ENCODE measurements around the gene AOPEP.
"Not testable (repeated sequence)": the region's sequence is repeated elsewhere in the genome, so short reads cannot be mapped to it uniquely, and the experiment has no call there.

AOPEP gene

GRCh38 chr9:94870793-94871558 lies 144.5 kb downstream of the AOPEP start:
- no peak for DNase-seq (ENCODE audit: low read depth)

DNA sequence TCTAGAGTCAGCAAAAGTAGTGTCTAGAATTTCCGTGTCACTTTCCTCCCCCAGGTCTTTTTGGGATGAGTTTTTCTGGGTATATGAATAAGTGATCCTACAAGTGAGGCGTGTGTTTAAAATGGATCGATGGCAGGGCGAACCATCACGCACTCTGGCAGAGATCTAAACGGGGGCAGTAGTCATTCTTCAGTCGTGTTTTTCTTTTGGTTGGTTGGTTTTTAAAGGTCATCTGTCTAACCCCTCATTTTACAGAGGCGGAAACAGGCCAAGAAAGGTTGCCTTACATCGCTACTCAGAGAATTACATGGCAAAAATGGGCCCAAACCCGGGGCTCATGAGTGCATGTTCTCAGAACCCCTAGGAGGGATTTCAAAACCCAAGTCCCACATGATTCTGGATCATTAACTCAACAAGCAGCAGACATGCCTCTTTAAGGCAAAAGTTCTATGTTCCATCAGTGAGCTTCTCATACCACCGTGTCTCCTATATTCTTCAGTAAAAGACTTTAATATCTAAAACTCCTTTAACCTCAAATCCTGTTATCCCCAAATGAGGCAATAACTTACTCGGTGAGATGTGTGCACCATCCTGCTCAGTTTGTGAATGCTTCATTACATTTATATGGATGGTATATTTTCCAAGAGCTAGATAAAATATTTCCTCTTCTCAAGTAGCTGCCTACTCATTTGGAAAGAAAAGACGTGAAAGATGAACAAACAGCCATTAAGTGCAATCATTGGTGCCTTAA lies 145.8 kb downstream of the AOPEP start:
- no peak for DNase-seq (ENCODE audit: low read depth)

- DNase-seq (ENCODE audit: low read depth): no peak
Observed at GRCh38 chr9:94872891-94873511, 146.5 kb downstream of the AOPEP start.

DNA sequence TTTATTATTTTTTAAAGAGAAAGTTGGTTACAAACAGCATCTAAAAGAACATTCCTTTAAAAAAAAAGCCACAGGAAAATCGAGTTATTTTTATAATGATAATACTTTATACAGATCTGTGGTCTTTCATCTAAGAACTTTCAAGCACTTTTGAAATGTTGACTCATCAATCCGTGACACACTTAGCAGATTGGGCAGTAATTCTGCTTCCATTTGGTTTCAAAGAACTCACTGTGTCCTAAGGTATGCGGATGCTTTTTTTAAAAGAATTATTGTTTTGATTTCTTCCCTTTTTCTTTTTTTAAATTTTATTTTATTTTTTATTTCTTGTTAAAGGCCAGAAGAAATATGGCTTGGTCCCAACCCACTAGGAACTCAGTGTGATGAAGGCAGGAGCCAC lies 147.8 kb downstream of the AOPEP start:
- DNase-seq (ENCODE audit: low read depth): no peak

DNA sequence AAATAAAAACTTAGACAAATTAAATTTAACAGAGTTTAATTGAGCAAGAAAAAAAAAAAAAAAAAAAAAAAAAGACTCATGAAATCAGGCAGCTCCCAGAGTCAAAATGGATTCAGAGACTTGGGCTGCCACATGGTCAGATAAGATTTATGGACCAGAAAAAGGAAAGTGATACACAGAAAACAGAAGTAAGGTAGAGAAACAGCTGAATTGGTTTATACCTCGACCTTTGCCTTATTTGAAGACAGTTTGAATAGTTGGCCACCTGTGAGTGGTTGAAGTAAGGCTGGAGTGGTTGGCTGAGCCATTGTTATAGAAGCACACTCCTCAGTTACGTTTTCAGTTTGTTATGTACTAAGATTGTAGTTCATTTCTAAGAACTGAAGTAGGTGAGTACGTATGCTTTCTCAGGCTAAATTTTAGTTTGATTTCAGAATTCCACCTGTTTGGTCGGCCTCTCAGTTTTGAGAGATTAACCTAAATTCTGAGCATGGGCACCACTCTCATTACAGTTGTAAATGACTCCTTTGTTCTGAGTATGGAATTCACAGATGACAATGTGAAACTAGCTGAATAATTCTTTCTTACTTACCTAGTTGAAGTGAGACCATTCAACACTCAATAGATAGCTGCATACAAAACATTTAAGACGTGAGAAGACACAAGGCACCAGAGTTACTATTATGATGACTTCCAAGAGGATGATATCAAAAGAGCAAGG lies 149.0 kb downstream of the AOPEP start:
- DNase-seq (ENCODE audit: low read depth): no peak

GRCh38 chr9:94878804-94879203 lies 152.3 kb downstream of the AOPEP start:
- DNase-seq (ENCODE audit: low read depth): not testable (repeated sequence)

- no peak for DNase-seq (ENCODE audit: low read depth)
Observed at GRCh38 chr9:94879230-94879629, 152.7 kb downstream of the AOPEP start.

- no peak for DNase-seq (ENCODE audit: low read depth)
Observed at GRCh38 chr9:94881023-94881422, 154.5 kb downstream of the AOPEP start.

DNA sequence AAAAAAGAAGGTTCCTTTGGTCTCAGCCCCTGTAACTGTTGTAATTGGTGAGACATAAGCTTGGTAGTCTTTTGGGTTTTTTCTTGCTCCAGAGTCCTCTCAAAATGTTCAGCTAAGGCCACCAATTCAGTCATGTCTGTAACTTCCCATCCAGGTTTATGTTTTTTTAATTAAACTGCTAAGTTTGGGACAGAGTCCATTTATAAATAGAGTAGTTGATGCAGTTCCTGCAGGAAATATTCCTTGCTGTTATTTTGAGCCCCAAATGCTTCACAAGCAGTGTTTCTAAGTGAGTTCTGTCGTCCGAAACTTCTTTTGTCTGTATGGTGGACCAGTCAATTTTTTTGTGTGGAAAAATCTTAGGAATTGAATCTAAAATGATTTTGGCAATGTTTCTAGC lies 155.0 kb downstream of the AOPEP start:
- no peak for DNase-seq (ENCODE audit: low read depth)

- no peak for DNase-seq (ENCODE audit: low read depth)
Observed at GRCh38 chr9:94881940-94882339, 155.4 kb downstream of the AOPEP start.

DNA sequence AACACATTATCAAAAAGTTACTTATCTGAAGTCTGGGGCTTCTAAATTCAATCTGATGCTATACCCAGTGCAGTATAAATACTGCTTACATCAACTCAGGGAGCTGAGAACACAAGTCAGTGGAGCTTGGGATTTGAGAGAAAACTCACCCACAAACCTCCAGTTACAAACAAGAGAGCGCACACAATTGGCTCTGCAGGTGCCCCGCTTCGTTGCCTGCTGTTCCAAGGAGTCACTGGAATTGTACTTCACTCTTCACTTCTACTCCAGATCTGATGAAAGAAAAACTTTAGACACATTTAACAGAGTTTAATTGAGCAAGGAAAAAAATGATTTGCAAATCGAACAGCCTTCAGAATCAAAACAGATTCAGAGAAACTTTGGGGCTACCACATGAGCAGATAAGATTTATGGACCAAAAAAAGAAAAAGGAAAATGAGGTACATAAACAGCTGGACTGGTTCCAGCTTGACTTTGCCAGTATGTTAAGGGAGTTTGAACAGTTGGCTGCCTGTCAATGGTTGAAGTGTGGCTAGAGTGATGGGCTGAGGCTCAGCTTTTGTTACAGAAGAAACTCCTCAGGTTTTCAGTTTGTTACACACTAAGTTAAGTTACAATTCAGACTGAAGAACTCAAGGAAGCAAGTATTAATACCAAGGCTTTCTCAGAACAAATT lies 156.6 kb downstream of the AOPEP start:
- DNase-seq (ENCODE audit: low read depth): no peak

- no peak for DNase-seq (ENCODE audit: low read depth)
Observed at GRCh38 chr9:94885854-94886447, 159.5 kb downstream of the AOPEP start.

DNA sequence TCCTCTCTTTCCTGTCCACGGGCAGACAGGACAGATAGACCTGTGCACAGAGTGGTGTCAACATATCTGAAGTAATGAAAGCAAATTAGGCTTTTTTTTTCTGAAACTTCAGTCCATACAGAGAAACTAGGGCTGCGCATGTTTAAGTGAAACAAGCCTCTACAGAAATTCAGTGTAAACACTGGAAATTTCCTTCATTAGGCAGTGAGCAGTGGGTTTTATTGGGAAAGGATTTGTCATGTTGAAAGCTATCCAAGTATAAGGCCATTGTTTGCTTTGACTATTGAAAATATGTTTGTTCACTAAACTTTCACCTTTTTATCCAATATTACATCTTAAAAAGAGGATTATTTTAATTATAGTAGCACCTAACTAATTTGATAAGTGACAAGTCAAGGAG lies 161.2 kb downstream of the AOPEP start:
- no peak for DNase-seq (ENCODE audit: low read depth)

GRCh38 chr9:94888775-94889174 lies 162.3 kb downstream of the AOPEP start:
- no peak for DNase-seq (ENCODE audit: low read depth)

- DNase-seq (ENCODE audit: low read depth): no peak
Observed at GRCh38 chr9:94889628-94890027, 163.1 kb downstream of the AOPEP start.

DNA sequence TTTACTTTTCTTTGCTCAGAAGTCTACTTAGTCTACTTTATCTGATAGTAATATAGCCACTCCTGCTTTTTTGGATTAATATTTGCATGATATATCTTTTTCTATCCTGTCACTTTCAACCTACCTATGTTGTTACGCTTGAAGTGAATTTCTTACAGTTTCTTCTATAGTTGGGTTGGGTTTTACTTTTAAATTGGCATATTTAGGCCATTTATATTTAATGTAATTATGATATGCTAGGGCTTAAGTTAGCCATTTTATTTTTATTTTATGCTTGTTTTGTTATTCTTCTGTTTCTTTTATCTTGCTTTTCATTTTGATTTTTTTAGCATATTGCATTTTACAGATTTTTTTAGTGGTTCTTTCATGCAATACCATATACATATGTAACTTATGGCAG lies 164.7 kb downstream of the AOPEP start:
- DNase-seq (ENCODE audit: low read depth): no peak

DNA sequence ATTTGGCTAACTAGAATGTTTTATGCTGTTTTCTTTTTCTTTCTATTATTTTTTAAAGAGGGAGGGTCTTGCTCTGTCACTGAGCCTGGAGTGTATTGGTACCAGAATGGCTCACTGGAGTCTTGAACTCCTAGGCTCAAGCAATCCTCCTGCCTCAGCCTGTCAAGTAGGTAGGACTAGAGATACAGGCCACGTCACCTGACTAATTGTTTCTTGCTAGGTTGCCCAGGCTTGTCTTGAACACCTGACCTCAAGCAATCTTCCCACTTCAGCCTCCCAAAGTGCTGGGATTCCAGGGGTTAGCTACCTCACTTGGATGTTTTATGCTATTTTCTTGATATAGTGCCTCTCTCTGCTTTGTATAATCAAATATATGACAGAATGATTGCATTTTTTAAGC lies 166.2 kb downstream of the AOPEP start:
- DNase-seq (ENCODE audit: low read depth): no peak

GRCh38 chr9:94894094-94894699 lies 167.7 kb downstream of the AOPEP start:
- no peak for DNase-seq (ENCODE audit: low read depth)

DNA sequence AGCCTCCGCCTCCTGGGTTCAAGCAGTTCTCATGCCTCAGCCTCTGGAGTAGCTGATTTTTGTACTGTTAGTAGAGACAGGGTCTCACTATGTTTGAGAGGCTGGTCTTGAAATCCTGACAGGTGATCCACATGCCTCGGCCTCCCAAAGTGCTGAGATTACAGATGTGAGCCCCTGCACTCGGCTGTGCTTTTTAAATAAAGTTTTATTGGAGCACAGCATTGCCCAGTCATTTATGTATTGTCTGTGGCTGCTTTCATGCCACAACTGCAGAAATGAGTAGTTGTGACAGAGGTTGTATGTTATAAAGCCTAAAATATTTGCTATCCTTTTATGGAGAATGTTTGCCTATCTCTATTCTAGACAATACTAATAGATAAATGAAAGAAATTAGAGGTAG lies 169.2 kb downstream of the AOPEP start:
- DNase-seq (ENCODE audit: low read depth): no peak

DNA sequence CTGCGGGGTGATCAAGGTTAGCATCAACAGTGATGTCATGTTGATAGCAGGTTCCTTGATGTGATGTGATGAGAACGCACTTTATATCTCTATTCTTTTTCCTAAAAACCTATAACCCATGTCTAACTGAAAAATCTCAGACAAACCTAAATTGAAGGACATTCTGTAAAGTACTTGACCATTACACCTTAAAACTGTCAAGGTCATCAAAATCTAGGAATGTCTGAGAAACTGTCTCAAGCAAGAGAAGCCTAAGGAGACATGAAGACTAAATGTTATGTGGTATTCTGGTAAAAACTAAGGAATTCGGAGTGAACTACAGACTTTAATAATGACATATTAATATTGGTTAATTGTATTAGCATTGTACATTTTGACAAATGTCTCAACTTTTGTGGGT lies 170.0 kb downstream of the AOPEP start:
- DNase-seq (ENCODE audit: low read depth): no peak
